ENCODE measurements around the gene SPON2. TPM values are rescaled to one million over a fixed set of nuclear protein-coding genes. Genes with fewer than 3 reads are reported as not detected.

Gene SPON2
- total RNA-seq, 1 experiment from 2014 or later, result 2.3 TPM

DNA sequence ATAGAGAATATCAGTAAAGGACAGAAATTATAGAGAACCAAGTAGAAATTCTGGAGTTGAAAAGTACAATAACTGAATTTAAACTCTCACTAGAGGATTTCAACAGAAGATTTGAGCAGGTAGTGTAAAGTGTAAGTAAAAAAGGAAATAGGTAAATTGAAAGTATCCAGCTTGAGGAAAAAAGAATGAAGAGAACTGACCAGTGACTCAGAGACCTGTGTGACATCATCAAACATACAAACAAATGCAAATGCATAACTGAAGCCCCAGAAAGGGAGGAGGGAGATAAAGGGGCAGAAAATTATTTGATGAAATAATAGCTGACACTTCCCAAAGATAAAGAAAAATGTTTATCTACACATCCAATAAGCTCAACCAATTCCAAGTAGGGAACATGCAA, 8.3 kb upstream of the SPON2 start:
- Histone ChIP-seq H2BK20ac (ENCODE audit: low read depth, low read length, poor library complexity, severe bottlenecking) (no peak overlapping the region), H3T11ph (ENCODE audit: low read length) (no peak overlapping the region), H2BK5ac (ENCODE audit: insufficient read length, low read length) (no peak overlapping the region), H4K8ac (replicated peaks; ENCODE audit: insufficient read length, low read depth, low read length) (no peak overlapping the region), H3K27ac (ENCODE audit: insufficient read length, low read depth, low read length) (no peak overlapping the region), H2BK120ac (ENCODE audit: low read depth, low read length, poor library complexity, severe bottlenecking) (no peak overlapping the region), H3K18ac (ENCODE audit: insufficient read length, low read depth, low read length) (no peak overlapping the region), H3K4me2 (ENCODE audit: insufficient read depth, insufficient read length, low read length) (no peak overlapping the region), H2BK15ac (ENCODE audit: low read depth, low read length) (no peak overlapping the region), H3K9me3 (ENCODE audit: control insufficient read depth, low read depth, low read length) (peaks cover 10% of the 10 kb centered on the region), H3K4ac (ENCODE audit: low read depth, low read length) (no peak overlapping the region), H3K79me2 (ENCODE audit: insufficient read depth, low read length) (no peaks in the 10 kb centered on the region), H4K20me1 (ENCODE audit: control insufficient read depth, insufficient read depth, insufficient read length) (no peaks in the 10 kb centered on the region), H3K79me1 (ENCODE audit: insufficient read depth, low read depth, low read length, poor library complexity, severe bottlenecking) (no peaks in the 10 kb centered on the region), H3K23ac (ENCODE audit: insufficient read length, low read depth, low read length) (no peak overlapping the region), H3K27me3 (ENCODE audit: insufficient read depth, low read length) (no peaks in the 10 kb centered on the region), H3K23me2 (ENCODE audit: insufficient read length, low read depth, low read length, poor library complexity, severe bottlenecking) (no peaks in the 10 kb centered on the region), H4K91ac (ENCODE audit: insufficient read length, low read depth, low read length) (no peak overlapping the region), H2AK5ac (ENCODE audit: insufficient read length, low read length) (no peak overlapping the region), H3K14ac (ENCODE audit: insufficient read depth, low read length) (no peak overlapping the region), H2BK12ac (ENCODE audit: insufficient read length, low read depth, low read length) (no peak overlapping the region), H3K56ac (ENCODE audit: insufficient read length, low read depth, low read length) (no peak overlapping the region), H3K4me1 (ENCODE audit: insufficient read depth, low read length) (no peaks in the 10 kb centered on the region), H4K5ac (ENCODE audit: insufficient read length, low read depth, low read length) (no peak overlapping the region), H3K9ac (ENCODE audit: extremely low read depth, insufficient read length, low read length) (no peak overlapping the region), H2AFZ (ENCODE audit: low read length) (no peak overlapping the region)
- Mint-ChIP-seq H3K27me3 (ENCODE audit: low read depth) (peaks cover 71% of the 10 kb centered on the region), H3K27ac (no peak overlapping the region), H3K4me3 (no peak overlapping the region), H3K36me3 (ENCODE audit: insufficient read depth in 1 of 3, low read depth in 3 of 3) (peaks cover 2 to 4% (median 3%) of the 10 kb centered on the region in 3 experiments; a peak in 3 of 7 replicates), H3K9me3 (peaks cover 25 to 27% of the 10 kb centered on the region in 2 experiments), H3K4me1 (no peaks in the 10 kb centered on the region)
- no peak for TF ChIP-seq CTCF (conservative IDR thresholded peaks at IDR 0.05)
- DNase-seq, result no peak

All from H9 (cell line).